GM13976 (cell line): ENCODE data around the gene FGB.

Experiments
- DNase-seq: peaks from one replicate; pipeline ENCODE4 v3.0.0; 2012; ENCODE audit warnings: low spot score
- CTCF ChIP-seq: IDR thresholded peaks from 2 replicates; pipeline ENCODE4 v1.5.1; 2012; ENCODE audit warnings: borderline replicate concordance, mild to moderate bottlenecking; ENCODE audit not compliant: insufficient read depth; ENCODE audit errors: extremely low read depth, missing control alignments, control extremely low read depth
- in situ Hi-C: fragments of 300-500 bp; cut with MboI; formaldehyde crosslinking; loops from one replicate; pipeline ENCODE4 v1.12.0; 2022; ENCODE audit warnings: low sequenced_read_pairs, mixed read lengths, inconsistent platforms; ENCODE audit not compliant: unreplicated experiment

Gene FGB

GRCh38 chr4:154615211-154615610 is 52.4 kb downstream of the FGB start:
- no peak for DNase-seq
- TF ChIP-seq CTCF, result no peak
- in situ Hi-C loops, result loop anchor here (5.0 kb wide), 1 partner anchor 63 kb away; the partner anchor contains the start of gene PLRG1

GRCh38 chr4:154616287-154616686 is 53.5 kb downstream of the FGB start:
- no peak for DNase-seq
- in situ Hi-C loops, result loop anchor here (5.0 kb wide), 1 partner anchor 64 kb away; the partner anchor contains the start of gene PLRG1
- TF ChIP-seq CTCF, result no peak

GRCh38 chr4:154616731-154617130 is 53.9 kb downstream of the FGB start:
- DNase-seq, result peak; percentile 30
- TF ChIP-seq CTCF, result no peak
- in situ Hi-C loops, result loop anchor here (5.0 kb wide), 1 partner anchor 64 kb away; the partner anchor contains the start of gene PLRG1

DNA sequence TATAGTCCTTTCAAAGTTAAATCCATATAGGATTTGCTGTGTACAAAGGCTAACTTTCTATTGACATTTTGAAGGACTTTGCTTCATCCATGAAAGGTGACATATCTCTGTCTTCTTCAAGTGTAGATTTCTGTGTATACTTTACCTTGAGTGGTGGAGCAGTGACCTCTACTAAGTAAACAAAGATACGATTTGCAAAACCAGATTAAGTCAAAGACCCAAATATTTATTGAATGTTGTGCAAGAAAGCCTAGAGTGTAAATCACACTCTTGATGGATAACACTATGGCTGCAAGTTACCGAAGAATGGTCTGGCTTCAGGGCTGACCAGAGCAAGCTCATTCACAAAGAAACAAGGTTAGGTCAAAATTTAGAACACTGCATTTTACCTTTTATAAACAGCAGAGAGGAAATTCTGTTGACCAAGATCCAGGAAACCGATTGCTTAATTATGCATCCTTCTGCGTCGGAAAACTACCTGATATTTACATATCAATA is 55.1 kb downstream of the FGB start:
- TF ChIP-seq CTCF, result no peak
- in situ Hi-C loops, result loop anchor here (5.0 kb wide), 1 partner anchor 66 kb away; the partner anchor contains the start of gene PLRG1
- DNase-seq, result no peak

- in situ Hi-C loops, result loop anchor here (5.0 kb wide), 1 partner anchor 67 kb away; the partner anchor contains the start of gene PLRG1
- peak; percentile 50 for TF ChIP-seq CTCF
- DNase-seq, result peak; percentile 35
Measured at GRCh38 chr4:154618708-154619315, 56.0 kb downstream of the FGB start.

GRCh38 chr4:154620111-154620510 is 57.3 kb downstream of the FGB start:
- no peak for TF ChIP-seq CTCF
- in situ Hi-C loops, result no loop called here
- no peak for DNase-seq
